ENCODE data around the gene SLC7A7.
"Not testable (repeated sequence)": the region's sequence is repeated elsewhere in the genome, so short reads cannot be mapped to it uniquely, and the experiment has no call there.

SLC7A7 gene

DNA sequence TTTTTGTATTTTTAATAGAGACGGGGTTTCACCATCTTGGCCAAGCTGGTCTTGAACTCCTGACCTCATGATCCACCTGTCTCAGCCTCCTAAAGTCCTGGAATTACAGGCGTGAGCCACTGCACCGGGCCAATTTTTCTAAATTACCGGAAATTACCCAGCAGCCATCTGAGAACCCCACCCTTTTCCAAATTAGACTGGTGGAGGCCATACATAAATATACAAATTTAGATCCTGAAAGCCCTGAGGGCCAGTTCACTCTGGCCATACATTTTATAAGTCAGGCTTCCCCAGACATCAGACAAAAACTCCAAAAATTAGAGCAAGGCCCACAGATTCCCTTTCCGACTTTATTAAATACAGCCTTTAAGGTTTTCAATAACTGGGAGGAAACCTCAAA lies 83.2 kb downstream of the SLC7A7 start:
- in situ Hi-C loops (cut with HindIII; ENCODE audit: low pct_ligation_motif_present, low pct_unique_long_range_greater_than_20kb, low sequenced_read_pairs); DNase-seq: not testable (repeated sequence)

DNA sequence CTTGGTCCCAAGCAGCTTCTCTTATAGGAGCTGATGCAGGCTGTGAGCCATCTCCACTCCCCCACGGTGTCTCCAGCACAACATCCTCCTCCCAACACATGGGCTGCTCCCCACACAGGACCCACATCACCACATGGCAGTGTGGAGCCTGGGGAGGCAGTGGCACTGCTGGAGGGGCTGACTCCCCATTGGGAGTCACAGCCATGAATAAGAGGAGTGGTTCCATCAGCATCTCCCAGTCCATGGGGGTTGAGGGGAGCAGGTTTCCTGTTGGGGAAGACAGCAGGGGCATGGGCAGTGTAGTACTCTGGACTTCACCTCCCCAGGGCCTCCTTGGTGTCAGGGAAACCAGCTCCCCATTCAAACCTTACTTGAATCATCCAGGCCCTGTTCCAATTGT lies 89.2 kb downstream of the SLC7A7 start:
- in situ Hi-C loops (cut with HindIII; ENCODE audit: low pct_ligation_motif_present, low pct_unique_long_range_greater_than_20kb, low sequenced_read_pairs), result no loop called here
- no peak for DNase-seq

DNA sequence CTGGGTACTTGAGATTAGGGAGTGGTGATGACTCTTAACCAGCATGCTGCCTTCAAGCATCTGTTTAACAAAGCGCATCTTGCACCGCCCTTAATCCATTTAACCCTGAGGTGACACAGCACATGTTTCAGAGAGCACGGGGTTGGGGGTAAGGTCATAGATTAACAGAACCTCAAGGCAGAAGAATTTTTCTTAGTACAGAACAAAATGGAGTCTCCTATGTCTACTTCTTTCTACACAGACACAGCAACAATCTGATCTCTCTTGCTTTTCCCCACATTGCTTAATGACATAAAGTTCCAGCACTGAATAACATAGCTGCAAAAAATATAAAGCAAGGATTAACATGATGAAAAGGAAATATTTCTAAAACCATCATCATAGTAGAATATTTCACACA lies 89.9 kb downstream of the SLC7A7 start:
- in situ Hi-C loops (cut with HindIII; ENCODE audit: low pct_ligation_motif_present, low pct_unique_long_range_greater_than_20kb, low sequenced_read_pairs); DNase-seq: not testable (repeated sequence)

DNA sequence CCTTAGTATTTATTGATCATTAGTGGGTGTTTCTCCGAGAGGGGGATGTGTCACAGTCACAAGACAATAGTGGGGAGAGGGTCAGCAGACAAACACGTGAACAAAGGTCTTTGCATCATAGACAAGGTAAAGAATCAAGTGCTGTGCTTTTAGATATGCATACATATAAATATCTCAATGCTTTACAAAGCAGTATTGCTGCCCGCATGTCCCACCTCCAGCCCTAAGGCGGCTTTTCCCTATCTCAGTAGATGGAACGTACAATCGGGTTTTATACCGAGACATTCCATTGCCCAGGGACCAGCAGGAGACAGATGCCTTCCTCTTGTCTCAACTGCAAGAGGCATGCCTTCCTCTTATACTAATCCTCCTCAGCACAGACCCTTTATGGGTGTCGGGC lies 90.4 kb downstream of the SLC7A7 start:
- in situ Hi-C loops (cut with HindIII; ENCODE audit: low pct_ligation_motif_present, low pct_unique_long_range_greater_than_20kb, low sequenced_read_pairs); DNase-seq: not testable (repeated sequence)

DNA sequence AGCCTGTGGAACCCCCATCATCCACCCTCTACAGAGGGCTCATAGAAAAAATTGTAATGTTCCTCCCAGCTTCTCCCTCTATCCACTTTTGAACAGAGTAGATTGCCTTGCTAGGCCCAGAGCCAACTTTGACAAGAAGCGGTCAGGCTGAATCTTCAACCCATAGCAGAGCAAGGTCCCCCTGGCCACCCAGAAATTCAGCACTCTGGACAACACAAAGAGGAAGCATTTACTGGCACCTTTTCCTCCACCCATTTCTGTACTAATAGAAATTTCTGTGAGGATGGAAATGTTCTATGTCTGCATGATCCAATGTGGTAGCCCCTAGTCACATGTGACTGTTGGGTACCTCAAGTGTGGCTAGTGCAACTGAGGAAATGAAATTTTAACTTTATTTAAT lies 91.4 kb downstream of the SLC7A7 start:
- no peak for DNase-seq

More for the DNA sequence above, 91.4 kb downstream of the SLC7A7 start:
- in situ Hi-C loops (cut with HindIII; ENCODE audit: low pct_ligation_motif_present, low pct_unique_long_range_greater_than_20kb, low sequenced_read_pairs), result no loop called here
